ENCODE measurements around the gene MZT2B.
A peak's percentile ranks its signal among the peaks of the same experiment; 100 is the strongest.
"Not testable (repeated sequence)": the region's sequence is repeated elsewhere in the genome, so short reads cannot be mapped to it uniquely, and the experiment has no call there.

MZT2B gene

GRCh38 chr2:130181880-130182682 lies at the start of gene MZT2B:
MZT2B (plus strand) TSS chr2:130182262; CDS start chr2:130182283, 21 bp downstream.
- peak; percentile 17 for TF ChIP-seq ZFX (IDR thresholded peaks at IDR 0.05)
- TF ChIP-seq, protein P1, sequence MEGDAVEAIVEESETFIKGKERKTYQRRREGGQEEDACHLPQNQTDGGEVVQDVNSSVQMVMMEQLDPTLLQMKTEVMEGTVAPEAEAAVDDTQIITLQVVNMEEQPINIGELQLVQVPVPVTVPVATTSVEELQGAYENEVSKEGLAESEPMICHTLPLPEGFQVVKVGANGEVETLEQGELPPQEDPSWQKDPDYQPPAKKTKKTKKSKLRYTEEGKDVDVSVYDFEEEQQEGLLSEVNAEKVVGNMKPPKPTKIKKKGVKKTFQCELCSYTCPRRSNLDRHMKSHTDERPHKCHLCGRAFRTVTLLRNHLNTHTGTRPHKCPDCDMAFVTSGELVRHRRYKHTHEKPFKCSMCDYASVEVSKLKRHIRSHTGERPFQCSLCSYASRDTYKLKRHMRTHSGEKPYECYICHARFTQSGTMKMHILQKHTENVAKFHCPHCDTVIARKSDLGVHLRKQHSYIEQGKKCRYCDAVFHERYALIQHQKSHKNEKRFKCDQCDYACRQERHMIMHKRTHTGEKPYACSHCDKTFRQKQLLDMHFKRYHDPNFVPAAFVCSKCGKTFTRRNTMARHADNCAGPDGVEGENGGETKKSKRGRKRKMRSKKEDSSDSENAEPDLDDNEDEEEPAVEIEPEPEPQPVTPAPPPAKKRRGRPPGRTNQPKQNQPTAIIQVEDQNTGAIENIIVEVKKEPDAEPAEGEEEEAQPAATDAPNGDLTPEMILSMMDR (conservative IDR thresholded peaks at IDR 0.05) = peak; percentile 91
- H3K27ac ChIP-seq = peak within 1 kb of the TSS; percentile 88

- no peak for TF ChIP-seq ZFX (IDR thresholded peaks at IDR 0.05)
- TF ChIP-seq, protein P1 (conservative IDR thresholded peaks at IDR 0.05) = no peak
- H3K27ac ChIP-seq = no peak overlapping the region
Observed at GRCh38 chr2:130135692-130136541, 46.1 kb upstream of the MZT2B start.

- not testable (repeated sequence) for H3K27ac ChIP-seq
Observed at GRCh38 chr2:130136546-130136945, 45.5 kb upstream of the MZT2B start.

DNA sequence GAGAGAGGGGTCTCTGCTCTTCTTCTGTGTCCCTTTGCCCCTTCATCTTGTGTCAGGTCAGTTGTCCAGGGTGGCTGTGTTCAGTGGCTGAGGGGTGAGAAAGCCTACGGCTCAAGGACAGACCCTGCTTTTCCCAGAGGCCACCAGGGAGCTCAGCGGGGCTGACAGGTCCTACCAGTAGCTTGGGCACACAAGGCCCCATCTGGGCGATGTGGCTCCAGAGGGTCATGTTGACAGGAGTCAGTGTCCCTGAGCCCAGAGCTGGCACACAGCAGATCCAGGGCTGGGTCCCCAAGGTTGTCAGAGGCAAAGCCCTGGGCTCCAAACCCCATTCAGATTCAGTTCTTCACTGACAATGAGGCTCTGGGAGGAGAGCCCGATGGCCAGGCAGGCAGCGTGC lies 44.9 kb upstream of the MZT2B start:
- not testable (repeated sequence) for H3K27ac ChIP-seq

DNA sequence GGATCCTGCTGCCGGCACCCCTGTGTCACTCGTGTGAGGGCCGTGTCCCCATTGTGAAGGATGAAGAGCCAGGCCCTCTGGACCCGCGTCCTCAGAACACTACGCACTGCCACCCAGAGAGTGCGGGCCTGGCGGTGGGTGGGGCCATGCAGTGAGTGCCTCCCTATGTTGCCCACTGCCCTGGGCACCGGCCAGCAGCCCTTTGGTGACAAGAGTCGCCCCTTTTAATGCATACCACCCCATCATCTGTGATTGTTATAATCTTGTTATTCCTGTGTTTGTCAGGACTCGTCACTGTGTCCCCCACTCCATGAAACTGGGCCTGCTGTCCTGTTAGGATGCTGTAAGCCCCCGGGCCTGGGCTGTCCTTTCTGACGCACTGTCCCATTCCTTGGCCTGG lies 43.7 kb upstream of the MZT2B start:
- H3K27ac ChIP-seq = not testable (repeated sequence)

DNA sequence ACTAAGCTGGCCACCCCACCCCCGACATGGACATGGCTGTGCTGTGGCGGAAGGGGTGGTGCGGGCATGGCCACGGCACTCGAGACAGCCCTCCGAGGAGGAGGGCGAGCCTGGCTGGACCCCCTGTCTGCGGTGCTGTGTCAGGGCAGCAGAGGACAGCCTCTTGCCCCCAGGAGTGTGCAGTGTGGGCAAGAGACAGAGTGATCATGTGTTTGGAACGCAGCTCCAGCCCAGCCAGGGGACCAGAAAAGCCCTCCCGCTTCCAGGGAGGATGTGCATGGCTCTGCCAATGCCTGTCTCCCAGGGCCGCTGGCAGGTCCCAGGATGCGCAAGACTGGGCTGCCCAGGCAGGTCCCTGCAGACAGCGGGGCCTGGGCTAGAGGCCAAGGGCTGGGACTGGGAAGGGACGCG lies 43.2 kb upstream of the MZT2B start:
- not testable (repeated sequence) for H3K27ac ChIP-seq

DNA sequence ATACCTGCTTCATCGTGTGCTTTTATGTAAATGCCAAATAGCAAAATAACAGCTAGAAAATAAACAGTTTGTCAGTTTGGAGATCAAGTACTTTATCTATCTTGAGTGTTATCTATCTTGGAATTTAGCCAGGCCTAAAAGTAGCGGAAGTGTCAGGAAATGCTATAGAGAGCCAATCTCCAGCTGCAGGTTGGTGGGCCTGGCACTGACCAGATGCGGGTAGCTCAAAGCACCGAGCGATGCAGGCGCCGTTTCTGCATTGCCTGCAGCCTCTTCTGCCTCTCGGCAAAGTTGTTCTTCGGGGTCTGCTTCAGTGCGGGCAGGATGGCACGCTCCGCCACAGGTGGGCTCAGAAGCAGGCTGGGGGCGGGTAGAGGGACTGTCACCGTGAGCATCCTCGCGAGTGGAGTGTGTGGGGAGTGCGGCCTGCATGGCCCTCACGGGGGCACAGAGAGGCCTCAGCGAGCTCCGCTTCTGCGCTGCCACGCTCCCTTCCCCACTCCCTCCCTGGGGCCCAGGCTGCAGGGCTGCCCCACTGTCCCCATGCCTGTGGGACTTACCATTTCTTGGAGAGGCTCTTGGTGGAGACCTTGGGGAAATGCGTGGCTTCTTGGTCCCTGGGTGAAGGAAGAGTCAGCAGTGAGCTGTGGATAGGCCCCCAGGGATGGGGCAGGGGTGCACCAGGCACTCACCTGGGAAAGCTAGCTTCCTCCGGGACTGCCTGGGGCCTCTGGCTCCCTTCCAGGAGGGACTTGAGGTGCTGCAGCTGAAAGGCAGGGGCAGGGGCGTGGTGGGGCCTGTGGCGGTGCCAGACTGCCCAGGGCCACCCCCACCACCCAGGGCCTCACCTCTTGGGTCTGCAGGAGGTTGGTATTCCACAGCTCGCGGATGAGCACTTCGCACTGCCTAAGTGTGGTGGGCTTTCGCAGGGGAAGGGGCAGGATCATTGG lies 42.5 kb upstream of the MZT2B start:
- not testable (repeated sequence) for H3K27ac ChIP-seq

GRCh38 chr2:130140516-130140915 lies 41.5 kb upstream of the MZT2B start:
- H3K27ac ChIP-seq = not testable (repeated sequence)

DNA sequence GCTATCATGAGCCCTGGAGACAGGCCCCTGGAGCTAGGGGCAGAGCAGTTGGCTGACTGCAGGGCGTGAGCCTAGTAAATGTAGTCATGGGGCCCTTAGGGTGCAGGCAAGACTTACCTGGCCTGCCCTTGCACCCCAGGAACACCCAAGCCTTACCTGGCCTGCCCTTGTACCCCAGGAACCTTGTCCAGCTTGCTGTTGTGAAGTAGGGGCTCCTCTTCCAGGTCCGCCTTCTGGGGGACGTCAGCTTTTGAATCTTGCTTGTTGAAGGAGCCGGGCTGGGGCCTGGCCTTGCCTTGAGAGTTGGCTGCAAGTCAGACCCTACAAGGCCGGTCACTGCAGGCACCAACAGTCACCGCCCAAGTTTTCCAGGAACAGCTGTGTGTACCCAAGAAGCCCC lies 41.1 kb upstream of the MZT2B start:
- H3K27ac ChIP-seq = not testable (repeated sequence)

DNA sequence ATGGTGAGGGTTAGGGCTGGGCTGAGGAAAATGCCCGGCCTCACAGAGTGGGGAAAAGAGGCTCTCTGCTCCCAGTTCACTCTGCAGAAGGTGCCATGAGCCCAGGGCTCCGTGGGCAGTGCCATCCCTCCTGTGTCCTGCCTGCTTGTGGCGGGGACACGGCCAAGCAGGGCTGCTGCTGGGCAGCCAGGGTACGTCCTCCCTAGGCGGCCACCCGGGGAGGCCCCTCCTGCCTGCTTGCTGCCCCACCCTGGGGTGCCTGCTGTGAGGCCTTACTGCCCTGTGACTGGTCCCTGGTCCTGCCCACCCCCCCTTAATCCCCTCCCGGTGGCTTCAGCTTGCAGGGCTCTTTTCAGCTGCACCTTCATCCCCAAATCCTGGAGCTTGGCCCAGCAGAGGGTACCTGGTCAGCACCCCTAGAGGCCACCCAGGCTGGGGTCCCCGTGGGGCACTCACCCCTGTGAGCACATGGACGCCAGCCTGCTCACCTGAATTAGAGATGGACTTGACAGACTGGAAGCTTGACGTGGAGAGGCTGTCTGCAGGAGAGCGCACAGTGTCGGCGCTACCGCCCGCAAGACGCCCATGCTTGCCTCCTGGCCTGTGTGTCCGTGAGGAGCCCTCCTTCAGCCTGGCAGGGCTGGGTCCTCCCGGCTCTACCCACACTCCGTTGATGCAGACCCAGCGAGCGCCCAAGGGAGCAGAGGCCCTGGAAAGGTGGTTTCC lies 40.3 kb upstream of the MZT2B start:
- not testable (repeated sequence) for H3K27ac ChIP-seq

DNA sequence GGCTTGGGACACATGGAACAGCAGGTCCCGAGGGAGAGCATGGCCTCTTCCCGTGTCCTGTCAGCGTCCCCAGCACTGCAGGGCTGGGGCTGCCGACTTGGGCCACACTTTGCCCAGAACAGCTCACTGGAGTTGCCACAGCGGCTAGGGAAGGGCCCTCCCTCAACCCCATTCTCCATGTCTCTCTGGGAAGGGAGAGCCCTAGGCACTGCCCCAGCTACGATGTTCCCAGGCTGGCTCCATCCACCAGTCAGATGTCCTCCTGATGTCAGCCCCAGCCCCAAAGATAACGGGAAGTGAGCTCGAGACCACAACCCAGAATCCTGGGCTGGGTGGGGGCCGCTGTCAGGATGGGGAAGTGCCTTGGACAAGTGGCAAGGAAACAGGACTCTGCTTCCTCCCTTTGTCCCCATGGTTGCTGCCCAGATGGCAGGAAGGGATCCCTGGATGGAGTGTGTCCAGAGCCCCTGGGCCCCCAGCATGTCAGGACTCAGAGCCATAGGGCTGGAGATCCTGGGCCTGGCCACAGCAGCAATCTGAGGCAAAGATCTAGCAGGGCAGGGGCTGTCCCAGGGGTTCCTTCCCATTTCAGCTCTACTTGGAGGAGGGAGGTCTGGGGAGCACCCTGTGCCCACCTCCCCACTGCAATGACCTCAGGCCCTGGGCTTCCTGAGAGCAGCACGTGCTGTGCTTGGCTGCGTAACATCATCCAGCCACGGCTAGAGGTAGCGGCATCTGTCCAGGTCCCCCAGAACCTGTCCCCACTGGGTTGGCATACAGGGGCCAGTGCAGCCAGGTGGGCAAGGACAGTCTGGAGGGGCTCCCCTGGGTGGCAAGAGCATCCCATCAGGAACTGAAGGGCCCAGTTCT lies 39.4 kb upstream of the MZT2B start:
- not testable (repeated sequence) for H3K27ac ChIP-seq

DNA sequence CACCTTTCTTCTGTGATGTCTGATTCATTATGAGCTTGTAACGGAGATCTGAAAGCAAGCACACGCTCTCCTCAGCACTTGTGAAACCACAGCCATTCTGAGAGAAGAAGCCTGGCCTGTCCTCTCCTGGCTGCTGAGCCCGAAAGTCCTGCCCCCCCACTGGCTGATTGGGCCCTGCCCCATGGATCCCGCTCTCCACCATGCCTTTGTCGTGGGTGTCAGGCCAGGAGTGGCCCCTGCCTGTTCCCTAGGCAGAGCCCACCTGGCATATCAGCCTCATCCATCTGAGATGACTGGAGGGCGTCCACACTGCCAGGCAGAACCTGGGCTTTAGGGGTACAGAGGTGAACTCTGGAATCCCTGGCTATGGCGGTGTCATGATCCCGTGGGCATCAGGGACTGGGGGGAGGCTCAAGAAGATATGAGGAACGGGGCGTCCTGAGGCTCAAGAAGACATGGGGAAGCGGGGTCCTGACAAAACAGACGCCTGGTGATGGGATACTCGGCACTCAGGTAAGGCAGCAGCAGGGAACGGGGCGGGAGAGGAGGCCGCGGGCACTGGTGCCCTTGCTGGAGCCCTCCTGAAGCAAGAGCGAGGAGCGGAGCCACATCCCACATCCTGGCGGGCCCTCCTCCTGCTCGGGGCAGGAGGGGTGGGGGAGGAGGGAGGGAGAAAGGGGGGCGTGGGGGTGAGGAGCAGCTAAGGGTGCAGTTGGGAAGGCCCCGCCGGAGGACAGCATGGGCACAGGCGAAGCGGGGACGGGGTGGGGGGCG lies 38.6 kb upstream of the MZT2B start:
- H3K27ac ChIP-seq = not testable (repeated sequence)

DNA sequence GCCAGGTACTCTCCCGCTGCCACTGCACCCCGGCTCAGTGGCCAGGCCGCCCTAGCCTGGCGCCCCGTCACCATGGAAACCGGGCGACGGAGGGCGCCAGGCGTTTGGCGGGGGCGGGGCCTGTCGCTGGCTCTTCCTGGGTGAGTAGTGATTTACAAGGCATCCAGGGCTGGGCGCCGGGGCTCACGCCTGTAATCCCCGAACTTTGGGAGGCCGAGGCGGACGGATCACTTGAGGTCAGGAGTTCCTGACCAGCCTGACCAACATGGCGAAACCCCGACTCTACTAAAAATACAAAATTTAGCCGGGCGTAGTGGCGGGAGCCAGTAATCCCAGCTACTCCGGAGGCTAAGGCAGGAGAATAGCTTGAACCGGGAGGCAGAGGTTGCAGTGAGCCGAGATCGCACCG lies 37.1 kb upstream of the MZT2B start, which contains the start of gene CCDC74B:
CCDC74B (minus strand) TSS at position 107 of the 409 bp plus-strand sequence. CDS start 116 bp downstream, outside the sequence.
- H3K27ac ChIP-seq = not testable (repeated sequence)

GRCh38 chr2:130148515-130148914 lies 33.5 kb upstream of the MZT2B start:
- not testable (repeated sequence) for H3K27ac ChIP-seq

All from C4-2B (cell line).